Vagina (tissue), 2 donors: Measurements from ENCODE around the gene SLC5A12.

Experiments used
- POLR2A ChIP-seq, 2 donors: fragments of 450-650 bp; IDR thresholded peaks; one replicate each; pipeline ENCODE4 v1.6.1; 2017; ENCODE audit warnings: antibody characterized with exemption in 2 of 2, mild to moderate bottlenecking in 2 of 2, moderate library complexity in 2 of 2
- POLR2AphosphoS5 ChIP-seq, 2 donors: sonication (generic); formaldehyde crosslinking; IDR thresholded peaks; one replicate each; pipeline ENCODE4 v1.9.0; 2017; ENCODE audit warnings: antibody characterized with exemption in 2 of 2, mild to moderate bottlenecking in 2 of 2, low read depth in 1 of 2; ENCODE audit not compliant: insufficient read depth in 1 of 2
- TF ChIP-seq, protein P1 (sequence below), 3 experiments: fragments of 450-650 bp in 2 of 3; fragments of 200-600 bp in 1 of 3; sonication (generic) in 1 of 3; IDR thresholded peaks; one replicate each; pipeline ENCODE4 v1.5.1; 2017 to 2019; ENCODE audit warnings: antibody characterized with exemption in 3 of 3, mild to moderate bottlenecking in 2 of 3, moderate library complexity in 2 of 3

DNA sequence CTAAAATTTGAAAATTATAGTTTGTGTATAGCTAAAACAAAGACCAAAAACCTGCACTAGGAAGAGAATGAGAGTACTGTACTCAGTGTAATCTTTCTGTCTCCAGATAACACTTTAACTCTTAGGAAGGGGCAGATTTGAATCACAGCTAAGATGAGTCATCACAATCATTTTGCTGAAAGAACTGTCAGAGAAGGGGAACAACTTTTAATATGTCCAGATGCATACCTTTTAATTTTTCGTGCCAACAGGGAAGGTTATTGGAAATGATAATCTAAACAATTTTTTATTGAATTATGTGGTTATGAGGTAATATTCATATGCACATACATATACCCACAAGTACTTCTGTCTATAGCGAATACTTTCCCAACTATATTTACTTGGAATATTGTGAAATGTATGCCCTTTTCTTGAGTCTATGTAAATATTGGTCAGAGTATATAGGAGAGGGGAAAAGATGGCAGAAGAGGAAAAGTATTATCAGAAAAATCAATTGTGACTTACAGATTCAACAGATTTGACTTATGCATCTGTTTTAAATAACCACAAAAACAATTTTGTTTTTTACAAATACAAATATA lies 98.7 kb downstream of the SLC5A12 start:
- TF ChIP-seq, protein P1, sequence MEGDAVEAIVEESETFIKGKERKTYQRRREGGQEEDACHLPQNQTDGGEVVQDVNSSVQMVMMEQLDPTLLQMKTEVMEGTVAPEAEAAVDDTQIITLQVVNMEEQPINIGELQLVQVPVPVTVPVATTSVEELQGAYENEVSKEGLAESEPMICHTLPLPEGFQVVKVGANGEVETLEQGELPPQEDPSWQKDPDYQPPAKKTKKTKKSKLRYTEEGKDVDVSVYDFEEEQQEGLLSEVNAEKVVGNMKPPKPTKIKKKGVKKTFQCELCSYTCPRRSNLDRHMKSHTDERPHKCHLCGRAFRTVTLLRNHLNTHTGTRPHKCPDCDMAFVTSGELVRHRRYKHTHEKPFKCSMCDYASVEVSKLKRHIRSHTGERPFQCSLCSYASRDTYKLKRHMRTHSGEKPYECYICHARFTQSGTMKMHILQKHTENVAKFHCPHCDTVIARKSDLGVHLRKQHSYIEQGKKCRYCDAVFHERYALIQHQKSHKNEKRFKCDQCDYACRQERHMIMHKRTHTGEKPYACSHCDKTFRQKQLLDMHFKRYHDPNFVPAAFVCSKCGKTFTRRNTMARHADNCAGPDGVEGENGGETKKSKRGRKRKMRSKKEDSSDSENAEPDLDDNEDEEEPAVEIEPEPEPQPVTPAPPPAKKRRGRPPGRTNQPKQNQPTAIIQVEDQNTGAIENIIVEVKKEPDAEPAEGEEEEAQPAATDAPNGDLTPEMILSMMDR (IDR thresholded peaks at IDR 0.05), result no peak
- TF ChIP-seq POLR2A (IDR thresholded peaks at IDR 0.05), result no peak
- TF ChIP-seq POLR2AphosphoS5 (IDR thresholded peaks at IDR 0.05; ENCODE audit: insufficient read depth in 1 of 2, low read depth in 1 of 2), result no peak
